Middle frontal gyrus (tissue), 1 donor: ENCODE measurements around the gene ACP3.
A peak's percentile ranks its signal among the peaks of the same experiment; 100 is the strongest.
"Not testable (repeated sequence)": the region's sequence is repeated elsewhere in the genome, so short reads cannot be mapped to it uniquely, and the experiment has no call there.

Experiments used
- DNase-seq: peaks from one replicate; pipeline ENCODE4 v3.0.0-alpha.2; 2015; ENCODE audit warnings: low spot score; ENCODE audit errors: extremely low spot score

The ACP3 gene

DNA sequence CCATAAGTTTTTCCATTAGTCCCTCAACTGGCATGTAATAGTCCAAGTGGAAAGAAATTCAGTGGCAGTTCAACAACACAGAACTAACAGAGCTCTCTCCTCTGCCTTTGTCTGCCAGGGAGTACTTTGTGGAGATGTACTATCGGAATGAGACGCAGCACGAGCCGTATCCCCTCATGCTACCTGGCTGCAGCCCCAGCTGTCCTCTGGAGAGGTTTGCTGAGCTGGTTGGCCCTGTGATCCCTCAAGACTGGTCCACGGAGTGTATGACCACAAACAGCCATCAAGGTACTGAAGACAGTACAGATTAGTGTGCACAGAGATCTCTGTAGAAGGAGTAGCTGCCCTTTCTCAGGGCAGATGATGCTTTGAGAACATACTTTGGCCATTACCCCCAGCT is 39.4 kb downstream of the ACP3 start:
- DNase-seq: no peak

DNA sequence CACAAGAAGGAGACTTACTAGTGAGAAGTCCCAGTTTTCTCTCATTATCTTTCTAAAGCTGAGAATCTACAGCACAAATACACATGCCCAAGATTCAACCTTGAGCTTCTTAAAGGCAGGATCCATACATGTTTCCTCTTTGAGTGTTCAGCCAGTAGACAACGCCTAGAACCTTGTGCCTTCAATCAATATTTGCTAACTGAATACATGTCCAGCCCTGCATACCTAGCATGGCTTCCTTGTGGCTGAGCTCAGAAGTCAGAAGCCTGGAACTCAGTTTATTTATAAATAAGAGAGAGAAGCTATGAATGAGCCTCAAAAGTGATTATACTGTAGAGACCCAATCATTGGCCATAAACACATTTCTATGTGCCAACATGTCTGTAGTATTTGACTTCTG is 43.5 kb downstream of the ACP3 start:
- no peak for DNase-seq

DNA sequence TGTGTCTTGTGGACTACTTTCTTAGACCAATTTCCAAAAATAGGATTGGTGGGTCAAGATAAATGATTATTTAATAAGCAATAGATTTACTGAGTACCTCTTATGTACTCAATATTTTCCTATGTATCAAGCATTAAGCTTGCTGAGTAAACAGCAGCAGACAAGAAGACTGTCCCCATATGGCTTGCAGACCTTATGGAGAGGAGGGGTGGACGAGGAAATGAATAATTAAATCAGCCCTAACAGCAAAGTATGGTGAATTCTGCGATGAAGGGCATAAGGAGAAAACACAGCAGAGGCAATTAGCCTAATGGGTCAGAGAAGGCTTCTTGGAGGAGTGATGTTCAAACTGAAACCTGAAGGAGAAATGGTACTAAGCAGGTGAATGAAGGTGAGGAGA is 45.1 kb downstream of the ACP3 start:
- no peak for DNase-seq

DNA sequence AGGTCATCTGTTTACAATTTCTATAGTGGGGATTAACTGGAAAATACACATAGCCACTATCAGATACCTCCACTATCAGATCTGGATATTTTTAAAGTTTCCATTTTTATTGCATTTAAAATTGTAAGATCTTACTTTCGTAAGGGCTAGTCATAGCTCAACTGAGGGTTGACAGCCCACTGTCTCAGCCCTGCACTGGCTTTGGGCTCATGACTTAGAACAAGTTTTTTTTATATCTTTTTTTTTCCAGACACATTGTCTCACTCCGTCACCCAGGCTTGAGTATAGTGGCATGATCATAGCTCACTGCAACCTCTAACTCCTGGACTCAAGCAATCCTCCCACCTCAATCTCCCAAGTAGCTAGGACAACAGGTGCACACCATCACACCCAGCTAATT is 51.3 kb downstream of the ACP3 start:
- no peak for DNase-seq

DNA sequence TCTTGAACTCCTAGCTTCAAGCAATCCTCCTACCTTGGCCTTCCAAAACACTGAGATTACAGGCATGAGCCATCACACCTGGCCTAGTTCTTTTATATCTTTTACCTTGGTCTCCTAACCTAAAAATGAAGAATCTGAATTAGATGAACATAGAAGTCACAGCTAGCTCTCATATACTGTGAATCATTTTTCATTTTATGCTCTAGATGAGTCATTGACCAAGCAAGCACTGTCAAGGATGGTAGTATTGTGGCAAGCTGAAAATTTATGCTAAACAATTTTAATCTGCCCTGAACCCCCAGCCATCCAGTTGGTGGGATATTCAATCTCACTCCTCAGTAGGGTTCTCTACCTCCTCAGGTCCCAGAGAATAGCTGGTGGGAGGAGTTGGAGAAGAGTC is 51.8 kb downstream of the ACP3 start:
- DNase-seq: no peak

DNA sequence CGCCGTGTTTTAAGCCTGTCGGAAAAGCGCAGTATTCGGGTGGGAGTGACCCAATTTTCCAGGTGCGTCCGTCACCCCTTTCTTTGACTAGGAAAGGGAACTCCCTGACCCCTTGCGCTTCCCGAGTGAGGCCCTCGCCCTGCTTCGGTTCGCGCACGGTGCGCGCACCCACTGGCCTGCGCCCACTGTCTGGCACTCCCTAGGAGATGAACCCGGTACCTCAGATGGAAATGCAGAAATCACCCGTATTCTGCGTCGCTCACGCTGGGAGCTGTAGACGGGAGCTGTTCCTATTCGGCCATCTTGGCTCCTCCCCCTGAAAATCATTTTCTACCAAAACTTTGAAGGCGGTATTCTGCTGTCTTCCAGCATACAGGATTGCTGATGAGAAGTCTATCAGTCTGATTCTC is 59.7 kb downstream of the ACP3 start:
- not testable (repeated sequence) for DNase-seq

DNA sequence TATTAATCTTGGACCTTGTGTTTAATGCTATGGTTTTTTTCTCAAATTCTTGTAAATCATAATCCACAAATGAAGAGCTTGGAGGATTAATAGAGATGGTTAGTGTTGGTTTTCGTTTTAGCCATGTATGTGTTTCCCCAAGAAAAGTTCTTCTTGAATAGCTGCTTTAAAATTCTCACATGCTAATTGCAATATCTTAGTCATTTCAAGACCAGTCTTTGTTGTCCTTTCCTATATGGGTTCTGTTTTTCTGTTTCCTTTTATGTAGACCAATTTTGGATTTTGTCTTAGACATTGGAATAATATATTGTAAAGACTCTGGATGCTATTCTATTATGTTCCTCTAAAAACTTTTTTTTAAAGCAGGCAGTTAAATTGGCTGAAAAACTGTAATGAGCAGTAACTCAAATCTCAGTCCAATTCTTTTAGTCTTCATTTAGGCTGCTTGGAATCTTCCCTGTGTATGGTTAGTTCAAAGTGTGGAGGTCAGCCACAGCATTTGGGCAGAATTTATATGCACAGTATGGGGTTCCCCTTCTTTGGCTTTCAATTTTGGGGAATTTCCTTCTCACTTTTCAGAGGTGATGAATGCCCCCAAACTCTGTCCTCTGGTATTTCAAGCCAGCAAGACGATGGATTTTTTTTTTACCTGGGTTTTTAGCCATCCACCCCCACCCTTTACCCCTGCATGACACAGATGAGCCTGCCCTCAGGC is 61.0 kb downstream of the ACP3 start:
- no peak for DNase-seq

DNA sequence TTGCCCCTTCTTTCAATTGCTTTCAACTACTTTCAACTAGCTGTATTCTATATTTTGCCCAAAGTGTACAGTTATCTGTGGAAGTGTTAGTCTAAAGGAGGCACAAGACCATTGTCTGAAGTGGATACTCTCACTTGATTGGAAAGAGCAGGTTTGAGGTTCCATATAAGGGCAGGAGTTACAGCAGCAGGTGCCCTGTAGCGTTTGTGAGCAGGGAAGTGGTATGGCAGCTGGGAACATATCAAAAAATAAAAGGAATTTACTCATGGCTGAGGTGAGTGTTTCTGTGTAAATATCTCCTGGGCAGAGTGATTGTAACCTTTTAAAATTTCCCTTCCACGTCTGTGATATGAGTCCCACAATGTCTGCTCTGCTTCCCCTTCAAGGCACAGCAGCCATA is 61.6 kb downstream of the ACP3 start:
- DNase-seq: no peak

DNA sequence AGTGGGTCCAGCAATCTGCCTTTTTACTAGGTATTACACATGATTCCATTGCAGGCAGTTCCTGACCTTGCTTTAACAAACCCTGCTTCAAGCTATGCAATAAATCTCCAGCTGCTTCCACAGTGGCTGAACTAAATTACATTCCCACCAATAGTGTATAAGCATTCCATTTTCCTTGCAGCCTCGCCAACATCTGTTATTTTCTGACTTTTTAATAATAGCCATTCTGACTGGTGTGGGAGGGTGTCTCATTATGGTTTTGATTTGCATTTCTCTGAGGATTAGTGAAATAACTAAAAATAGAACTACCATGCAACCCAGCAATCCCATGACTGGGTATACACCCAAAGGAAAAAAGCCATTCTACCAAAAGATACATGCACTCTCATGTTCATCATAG is 63.7 kb downstream of the ACP3 start:
- no peak for DNase-seq

DNA sequence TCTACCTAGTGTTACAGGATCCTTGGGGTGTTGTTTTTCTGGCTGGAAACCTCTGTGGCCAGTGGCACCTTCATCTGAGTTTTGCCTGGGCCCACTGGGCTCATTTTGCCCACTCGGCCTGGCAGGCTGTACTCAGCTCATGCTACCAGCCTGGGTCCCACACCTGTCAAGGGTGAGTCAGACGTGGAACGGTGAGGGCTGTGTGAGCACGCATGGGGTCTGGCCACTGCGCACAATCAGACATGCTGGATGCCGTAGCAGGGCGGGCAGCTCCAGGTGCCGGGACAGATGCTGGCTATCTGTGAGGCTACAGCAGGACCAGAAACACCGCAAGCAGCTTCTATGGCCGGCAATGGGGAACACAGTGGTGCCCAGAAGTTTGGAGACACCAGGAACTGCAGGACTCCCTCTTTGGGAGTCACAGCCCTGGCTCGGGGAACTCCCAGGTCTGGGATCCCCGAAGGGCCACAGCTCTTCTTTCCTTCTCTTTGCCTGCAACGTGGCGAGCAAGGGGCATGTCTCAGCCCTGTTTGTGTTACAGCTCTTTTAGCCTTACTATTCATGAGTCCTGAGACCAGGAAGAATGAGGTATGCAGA is 64.2 kb downstream of the ACP3 start:
- DNase-seq: no peak

DNA sequence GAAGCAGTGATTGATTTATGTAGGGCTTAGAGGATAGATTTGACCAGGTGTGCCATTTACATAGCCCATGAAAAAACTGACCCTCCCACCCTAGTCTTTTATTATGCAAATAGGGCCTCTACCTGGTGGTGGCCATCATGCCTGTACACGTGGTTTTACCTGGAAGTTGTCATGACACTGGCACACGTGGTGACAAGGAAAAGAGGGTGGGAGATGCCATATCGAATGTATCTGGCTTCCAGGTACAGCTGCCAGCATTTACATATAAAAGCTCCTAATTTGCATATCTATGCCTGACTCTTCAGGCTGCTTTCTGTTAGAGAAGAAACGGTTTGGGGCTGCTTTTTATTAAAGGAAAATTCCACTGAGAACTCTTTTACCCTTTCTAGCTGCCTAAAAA is 65.1 kb downstream of the ACP3 start:
- no peak for DNase-seq

DNA sequence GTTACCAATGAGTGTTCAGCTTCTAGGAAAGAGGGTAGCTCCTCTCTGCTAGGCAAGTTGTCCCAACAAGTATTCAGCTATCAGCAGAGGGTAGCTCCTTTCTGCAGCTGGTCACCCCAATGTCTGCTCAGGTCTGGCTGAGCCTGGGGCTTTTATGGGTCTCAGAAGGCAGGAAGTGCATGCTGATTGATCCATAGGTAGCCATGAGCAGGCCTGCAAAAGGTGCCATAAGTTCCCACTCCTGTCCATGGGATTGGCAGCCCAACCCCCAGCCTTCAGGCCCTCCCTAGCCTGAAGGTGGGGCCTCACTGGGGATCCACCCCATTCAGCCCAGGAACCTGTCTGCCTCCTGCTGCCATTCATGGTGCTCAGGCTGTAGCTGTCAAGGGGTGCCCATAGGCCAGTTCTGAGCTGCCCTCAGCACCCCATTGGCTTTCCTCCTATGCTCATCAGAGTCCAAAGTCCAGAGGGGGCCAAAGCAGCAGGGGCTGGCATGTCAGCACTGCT is 65.5 kb downstream of the ACP3 start:
- DNase-seq: no peak

DNA sequence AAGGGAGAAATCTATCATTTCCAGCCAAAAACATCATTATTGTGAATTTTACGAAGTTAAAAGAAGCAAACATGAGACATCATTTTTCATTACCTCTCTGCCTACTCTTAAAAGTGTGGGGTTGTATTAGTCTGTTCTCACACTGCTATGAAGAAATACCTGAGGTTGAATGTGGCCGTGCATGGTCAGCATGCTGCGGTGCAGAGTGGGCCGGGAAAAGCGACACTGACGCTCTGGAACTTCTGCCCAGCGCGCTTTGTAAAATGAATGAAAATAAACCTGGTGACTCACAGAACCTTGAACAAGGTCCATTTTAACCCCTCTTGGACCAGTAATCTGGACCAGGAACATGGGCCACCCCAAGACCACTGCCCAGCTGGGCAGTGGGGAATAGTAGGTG is 69.1 kb downstream of the ACP3 start:
- no peak for DNase-seq

DNA sequence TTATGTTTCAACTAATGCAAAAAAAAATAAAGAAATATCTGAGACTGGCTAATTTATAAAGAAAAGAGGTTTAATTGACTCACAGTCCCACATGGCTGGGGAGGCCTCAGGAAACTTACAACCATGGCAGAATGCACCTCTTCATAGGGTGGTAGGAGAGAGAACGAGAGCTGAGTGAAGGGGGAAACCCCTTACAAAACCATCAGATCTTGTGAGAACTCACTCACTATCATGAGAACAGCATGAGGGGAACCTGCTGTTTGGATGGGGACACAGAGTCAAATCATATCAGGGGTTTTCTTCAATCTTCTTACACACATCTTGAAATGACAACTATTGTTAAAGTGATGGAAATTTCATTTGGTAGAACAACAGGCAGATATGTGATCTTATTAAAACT is 75.5 kb downstream of the ACP3 start:
- not testable (repeated sequence) for DNase-seq

DNA sequence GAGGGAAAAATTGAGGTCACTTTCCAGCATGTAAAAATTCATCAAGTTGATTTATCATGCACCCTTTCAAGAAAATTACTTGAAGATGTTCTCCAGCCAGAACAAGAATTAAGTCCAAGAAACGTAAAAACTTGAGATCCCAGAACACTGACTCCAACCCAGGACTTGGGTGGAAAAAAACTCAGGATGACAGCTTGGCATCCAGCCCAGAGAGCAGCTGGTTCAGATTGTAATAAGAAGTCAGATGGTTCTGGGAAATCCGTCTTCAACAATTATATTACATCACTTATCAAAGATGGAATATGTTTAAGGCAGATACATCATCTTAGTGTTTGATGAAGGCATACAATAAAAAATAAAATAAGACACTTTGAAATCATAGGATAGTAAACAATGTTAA is 77.1 kb downstream of the ACP3 start:
- no peak for DNase-seq

DNA sequence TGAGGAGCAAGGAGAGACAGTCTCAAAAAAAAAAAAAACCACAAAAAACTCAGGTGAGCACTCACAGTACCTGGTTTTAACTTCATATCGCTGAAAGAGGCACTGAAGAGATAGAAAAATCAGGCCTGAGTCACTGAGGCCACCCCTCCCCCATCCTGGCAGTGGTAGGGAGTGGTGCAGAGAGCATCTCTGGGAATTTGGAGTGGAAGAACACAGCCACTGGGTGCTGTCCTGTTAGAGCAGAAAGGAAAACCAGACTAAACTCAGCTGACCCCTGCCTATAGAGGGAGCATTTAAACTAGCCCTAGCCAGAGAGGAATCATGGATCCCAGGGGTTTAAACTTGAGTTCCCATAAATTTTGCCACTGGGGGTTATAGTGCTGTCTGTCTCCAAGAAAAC is 77.9 kb downstream of the ACP3 start:
- no peak for DNase-seq

DNA sequence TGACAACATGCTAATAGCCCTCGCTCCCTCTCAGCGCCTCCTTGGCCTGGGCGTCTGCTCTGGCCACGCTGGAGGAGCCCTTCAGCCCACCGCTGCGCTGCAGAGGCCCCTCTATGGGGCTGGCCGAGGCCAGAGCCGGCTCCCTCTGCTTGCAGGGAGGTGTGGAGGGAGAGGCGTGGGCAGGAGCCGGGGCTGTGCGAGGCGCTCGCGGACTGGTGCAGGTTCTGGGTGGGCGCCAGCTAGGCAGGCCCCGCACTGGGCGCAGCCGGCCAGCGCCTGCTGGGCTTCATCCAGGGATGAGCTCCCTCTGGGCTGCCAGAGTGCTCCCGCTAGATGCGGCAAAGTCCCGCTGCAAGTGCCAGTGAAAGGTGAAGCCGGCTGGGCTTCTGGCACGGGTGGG is 79.0 kb downstream of the ACP3 start:
- no peak for DNase-seq

DNA sequence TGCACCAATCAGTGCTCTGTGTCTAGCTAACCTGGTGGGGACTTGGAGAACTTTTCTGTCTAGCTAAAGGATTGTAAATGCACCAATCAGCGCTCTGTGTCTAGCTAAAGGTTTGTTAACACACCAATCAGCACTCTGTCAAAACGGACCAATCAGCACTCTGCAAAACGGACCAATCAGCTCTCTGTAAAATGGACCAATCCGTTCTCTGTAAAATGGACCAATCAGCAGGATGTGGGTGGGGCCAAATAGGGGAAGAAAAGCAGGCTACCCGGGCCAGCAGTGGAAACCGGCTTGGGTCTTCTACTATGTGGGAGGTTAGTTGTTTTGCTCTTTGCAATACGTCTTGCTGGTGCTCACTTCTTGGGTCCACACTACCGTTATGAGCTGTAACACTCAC is 79.6 kb downstream of the ACP3 start:
- DNase-seq: not testable (repeated sequence)

DNA sequence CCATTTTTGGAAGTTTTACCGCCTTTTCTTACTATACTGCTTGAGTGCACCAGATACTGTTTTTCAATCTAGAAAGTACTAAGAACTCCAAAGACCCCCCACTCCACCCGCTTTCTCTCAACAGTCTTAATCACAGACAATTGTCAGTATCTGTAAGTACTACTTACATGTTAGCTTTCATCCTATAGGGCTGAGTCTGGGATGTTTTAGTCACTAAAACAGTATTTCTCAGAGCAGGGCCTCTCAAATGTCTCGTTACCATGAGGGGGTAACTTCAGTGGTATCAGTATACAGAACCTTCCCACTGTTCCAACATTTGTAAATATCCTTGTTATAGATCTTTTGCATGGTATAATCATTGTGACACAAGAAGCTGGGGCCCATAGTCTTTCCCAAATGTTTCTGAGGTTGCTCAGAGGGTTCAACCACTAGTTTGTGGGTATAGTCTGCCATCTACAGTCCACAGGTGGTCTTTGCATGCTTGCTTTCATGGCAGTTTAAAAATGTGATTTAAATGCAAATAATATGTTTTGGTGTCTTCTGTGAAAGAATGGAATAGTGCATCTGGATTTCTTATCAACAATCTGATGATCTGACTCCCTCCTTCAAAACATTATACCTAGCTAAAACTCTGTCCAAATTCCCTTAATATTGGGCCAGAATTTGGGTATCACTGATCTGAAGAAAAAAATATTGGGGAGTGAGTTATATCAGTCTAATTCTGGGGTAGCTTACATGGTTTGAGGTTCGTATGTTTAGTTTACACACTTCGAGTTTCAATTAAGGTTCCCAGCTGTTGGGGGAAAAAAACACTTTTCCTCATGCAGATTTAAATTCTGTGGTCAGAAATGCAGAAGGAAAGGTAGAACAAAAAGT is 82.1 kb downstream of the ACP3 start:
- DNase-seq: peak; percentile 48

DNA sequence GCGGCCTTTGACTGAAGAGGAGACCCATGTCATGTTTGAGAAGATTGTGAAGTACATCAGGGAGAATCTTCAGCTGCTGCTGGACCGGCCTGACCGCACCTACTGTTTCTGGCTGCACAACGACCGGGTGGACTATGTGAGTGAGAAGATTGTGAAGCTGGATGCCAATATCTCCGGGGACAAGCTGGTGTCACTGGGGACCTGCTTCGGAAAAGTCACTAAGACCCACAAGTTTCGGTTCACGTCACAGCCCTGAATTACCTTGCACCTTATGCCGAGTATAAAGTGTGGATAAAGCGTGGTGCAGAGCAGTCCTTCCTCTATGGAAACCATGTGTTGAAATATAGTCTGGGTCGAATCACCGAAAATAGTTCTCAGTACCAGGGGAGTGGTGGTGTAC is 84.0 kb downstream of the ACP3 start:
- DNase-seq: no peak

DNA sequence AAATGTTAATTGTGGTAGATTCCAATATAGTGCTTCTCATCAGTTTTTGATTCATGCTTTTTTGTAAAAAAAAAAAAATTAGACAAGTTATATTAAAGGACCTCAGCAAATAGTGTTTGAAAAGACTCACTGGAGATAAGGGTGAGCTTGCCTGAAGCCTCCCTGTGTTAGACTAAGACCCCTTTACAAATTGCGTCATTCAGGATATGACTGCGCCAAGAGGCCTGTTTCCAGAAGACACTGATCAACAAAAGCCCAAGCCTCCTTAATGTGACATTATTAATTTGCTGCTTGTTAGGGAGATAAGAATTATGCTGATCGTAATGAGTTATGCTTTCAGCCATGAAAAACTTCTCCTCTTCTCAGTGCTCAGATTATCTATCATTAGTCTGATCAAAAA is 87.1 kb downstream of the ACP3 start:
- no peak for DNase-seq

DNA sequence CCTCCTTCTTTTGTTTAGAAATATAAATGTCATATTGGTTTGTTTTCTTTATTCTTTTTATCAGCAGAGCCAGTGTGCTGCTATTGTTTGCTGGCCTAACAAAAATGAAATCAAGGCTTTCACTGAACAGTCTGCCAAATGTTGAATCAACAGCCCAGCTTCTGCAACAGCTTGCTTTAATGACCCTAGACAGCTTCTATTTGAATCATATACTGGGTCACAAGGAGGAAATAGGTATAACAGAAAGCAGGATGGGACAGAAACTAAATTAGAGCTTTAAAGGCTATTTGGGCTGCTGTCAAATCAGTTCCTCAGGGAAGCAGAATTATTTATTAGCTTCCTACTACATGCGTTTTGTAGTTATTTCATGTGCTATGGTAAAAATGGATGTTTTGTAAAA is 88.0 kb downstream of the ACP3 start:
- DNase-seq: no peak
